HG02642 (cell line): ENCODE measurements around the gene NUP210.

ENCODE experiments used
- ATAC-seq: cut with Tn5 transposase; IDR thresholded peaks from one replicate; pipeline ENCODE4 v1.9.1; 2021; ENCODE audit warnings: mild to moderate bottlenecking; ENCODE audit not compliant: unreplicated experiment, poor library complexity

Gene NUP210

GRCh38 chr3:13332740-13333139 lies 87.4 kb downstream of the NUP210 start:
- ATAC-seq = peak; percentile 2

- ATAC-seq = peak; percentile 91
Observed at GRCh38 chr3:13332158-13332557, 88.0 kb downstream of the NUP210 start.

- no peak for ATAC-seq
Observed at GRCh38 chr3:13329746-13330145, 90.4 kb downstream of the NUP210 start.

- ATAC-seq = no peak
Observed at GRCh38 chr3:13325892-13326443, 94.2 kb downstream of the NUP210 start.

GRCh38 chr3:13324835-13325501 lies 95.2 kb downstream of the NUP210 start:
- no peak for ATAC-seq

- no peak for ATAC-seq
Observed at GRCh38 chr3:13323822-13324221, 96.3 kb downstream of the NUP210 start.

- ATAC-seq = no peak
Observed at GRCh38 chr3:13322324-13322723, 97.8 kb downstream of the NUP210 start.

- ATAC-seq = no peak
Observed at GRCh38 chr3:13319564-13320220, 100.4 kb downstream of the NUP210 start.

GRCh38 chr3:13318626-13319470 lies 101.3 kb downstream of the NUP210 start:
- ATAC-seq = no peak

- ATAC-seq = no peak
Observed at GRCh38 chr3:13317596-13318320, 102.4 kb downstream of the NUP210 start.

- ATAC-seq = no peak
Observed at GRCh38 chr3:13316603-13317002, 103.5 kb downstream of the NUP210 start.

- no peak for ATAC-seq
Observed at GRCh38 chr3:13314877-13315276, 105.2 kb downstream of the NUP210 start.

GRCh38 chr3:13313813-13314212 lies 106.3 kb downstream of the NUP210 start:
- no peak for ATAC-seq

GRCh38 chr3:13309004-13309403 lies 111.1 kb downstream of the NUP210 start:
- ATAC-seq = no peak

- ATAC-seq = peak; percentile 64
Observed at GRCh38 chr3:13308380-13308801, 111.7 kb downstream of the NUP210 start.

GRCh38 chr3:13307041-13307440 lies 113.1 kb downstream of the NUP210 start:
- no peak for ATAC-seq

- ATAC-seq = no peak
Observed at GRCh38 chr3:13305623-13306022, 114.5 kb downstream of the NUP210 start.

- no peak for ATAC-seq
Observed at GRCh38 chr3:13303410-13303809, 116.7 kb downstream of the NUP210 start.

GRCh38 chr3:13301286-13301987 lies 118.7 kb downstream of the NUP210 start:
- no peak for ATAC-seq
